GM18505 (cell line): ENCODE results near the gene DLX3.

ENCODE experiments used
- ATAC-seq: cut with Tn5 transposase; IDR thresholded peaks from one replicate; pipeline ENCODE4 v1.9.1; 2021; ENCODE audit not compliant: unreplicated experiment
- POLR2A ChIP-seq: IDR thresholded peaks from 4 replicates; pipeline ENCODE4 v1.6.1; 2011; ENCODE audit warnings: borderline replicate concordance; ENCODE audit not compliant: insufficient read depth, insufficient read length; ENCODE audit errors: extremely low read depth

The DLX3 gene

GRCh38 chr17:50029185-50029584 lies 34.2 kb upstream of the DLX3 start:
- no peak for ATAC-seq

GRCh38 chr17:50028736-50029120 lies 33.7 kb upstream of the DLX3 start:
- ATAC-seq: no peak

More at GRCh38 chr17:50029185-50029584, 34.2 kb upstream of the DLX3 start:
- TF ChIP-seq POLR2A: no peak

DNA sequence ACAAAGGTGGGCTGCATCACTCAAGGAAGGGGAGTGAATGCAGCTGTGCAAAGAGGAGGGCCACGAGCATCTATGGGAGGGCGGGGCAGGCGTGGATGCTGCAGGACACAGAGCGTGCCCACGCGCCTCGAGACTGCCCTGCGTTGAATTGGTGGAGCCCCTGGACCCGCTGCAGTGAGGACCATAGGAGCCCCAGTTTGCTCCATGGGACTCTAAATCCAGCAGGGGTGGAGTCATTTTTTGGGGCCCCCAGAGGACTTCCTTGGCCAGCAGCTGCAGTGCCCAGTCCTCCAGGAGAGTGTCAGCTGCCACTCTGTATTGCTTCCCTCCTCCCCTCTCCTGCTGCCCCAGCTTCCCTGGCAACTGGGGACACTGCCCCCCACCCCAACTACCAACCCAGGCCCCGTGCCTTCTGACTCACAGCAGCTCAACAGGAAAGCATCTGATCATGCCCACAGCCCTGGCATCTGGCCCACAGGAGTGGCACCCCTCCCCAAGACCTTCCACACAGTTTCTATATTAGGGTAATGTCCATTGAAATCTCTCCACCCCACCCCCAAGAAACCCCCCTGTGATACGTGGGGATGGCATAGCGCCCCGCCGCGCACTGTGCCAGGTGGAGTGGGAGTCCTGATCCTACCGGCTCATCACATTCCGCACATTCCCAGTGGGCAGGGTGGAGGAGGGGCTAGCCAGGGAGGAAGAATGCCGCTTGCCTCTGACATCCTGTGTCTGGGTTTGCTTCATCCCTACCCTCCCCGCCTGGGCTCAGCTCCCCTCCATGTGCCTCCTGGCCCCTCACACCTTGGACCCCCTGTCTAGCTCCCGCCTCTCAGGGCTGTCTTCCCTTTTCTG lies 33.1 kb upstream of the DLX3 start:
- no peak for ATAC-seq
- no peak for TF ChIP-seq POLR2A

More at GRCh38 chr17:50028736-50029120, 33.7 kb upstream of the DLX3 start:
- no peak for TF ChIP-seq POLR2A

- TF ChIP-seq POLR2A: no peak
- ATAC-seq: no peak
These were observed 32.3 kb upstream of the DLX3 start for GRCh38 chr17:50027172-50027880.

DNA sequence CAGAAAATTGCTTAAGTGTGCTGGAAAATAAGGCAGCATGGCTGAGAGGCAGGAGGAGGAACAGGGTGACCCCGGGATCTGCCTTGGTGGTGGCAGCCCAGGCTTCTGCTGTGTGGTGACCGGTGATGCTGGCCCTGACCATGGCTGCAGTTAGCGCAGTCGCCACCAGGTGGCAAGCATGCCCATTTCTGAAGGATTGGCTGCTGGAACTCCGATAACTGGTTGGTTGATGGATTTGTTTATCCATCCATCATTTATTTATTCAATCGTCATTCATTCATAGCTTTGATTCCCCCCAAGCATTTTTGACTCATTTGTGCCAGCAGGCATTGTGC lies 31.8 kb upstream of the DLX3 start:
- no peak for ATAC-seq
- no peak for TF ChIP-seq POLR2A

DNA sequence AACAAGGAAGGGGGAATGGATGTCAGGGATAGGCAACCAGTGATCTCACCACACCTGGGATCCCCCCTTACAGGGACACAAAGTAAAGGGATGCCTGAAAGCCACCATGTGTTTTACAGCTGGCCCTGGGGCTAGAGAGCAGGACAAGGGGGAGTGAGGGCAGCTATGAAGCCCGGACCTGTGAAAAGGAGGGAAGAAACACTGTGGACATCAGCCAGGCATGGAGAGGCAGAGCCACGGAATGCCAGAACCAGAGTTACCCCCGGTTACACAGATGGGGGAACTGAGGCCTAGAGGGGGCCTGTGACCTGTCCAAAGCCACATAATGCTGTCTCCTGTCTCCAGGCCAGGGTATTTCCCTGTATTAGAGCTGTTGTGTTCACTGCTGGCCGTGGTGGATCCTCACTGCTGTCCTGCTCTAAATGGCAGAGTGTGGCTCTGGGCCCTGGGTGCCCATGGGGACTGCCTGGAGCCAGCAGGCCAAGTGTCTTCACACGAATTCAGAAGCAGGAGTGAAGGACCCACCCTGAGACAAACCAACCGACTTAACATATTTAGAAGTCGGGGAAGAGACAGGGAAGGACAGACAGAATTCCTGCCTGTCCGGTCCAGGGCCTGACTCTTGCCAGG lies 31.1 kb upstream of the DLX3 start:
- no peak for TF ChIP-seq POLR2A
- ATAC-seq: no peak

GRCh38 chr17:50024808-50025207 lies 29.8 kb upstream of the DLX3 start:
- no peak for TF ChIP-seq POLR2A
- ATAC-seq: no peak

- ATAC-seq: no peak
- no peak for TF ChIP-seq POLR2A
These were observed 28.5 kb upstream of the DLX3 start for GRCh38 chr17:50023520-50023919.

DNA sequence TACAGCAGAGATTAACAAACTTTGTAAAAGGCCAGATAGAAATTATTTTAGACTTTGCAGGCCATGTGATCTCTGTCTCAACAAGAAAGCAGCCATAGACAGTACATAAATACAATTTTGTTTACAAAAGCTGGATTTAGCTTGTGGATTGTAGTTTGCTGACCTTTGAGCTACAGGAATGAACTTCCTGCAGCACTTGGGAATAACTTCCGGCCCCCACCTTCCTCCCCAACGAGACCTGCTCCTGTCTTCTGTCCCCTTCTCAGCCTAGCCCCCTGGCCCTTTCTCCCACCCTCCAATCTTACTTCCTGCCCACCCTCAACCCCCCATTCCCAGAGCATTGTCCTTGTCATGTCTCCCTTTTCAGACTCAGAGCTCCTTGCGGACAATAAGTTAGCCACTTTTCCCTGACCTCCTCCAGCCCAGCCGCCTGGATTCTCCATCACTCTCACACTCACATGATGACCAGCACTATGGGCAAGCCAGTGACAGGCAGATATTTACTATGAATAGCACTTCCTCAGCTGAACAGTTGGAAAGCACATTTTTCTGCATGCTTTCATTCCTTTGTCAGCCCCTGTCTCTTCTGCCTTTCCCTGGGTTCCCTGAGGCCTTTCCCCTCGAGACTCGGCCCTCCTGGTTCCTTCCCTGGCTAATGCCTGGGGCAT lies 27.6 kb upstream of the DLX3 start:
- ATAC-seq: no peak
- TF ChIP-seq POLR2A: no peak

DNA sequence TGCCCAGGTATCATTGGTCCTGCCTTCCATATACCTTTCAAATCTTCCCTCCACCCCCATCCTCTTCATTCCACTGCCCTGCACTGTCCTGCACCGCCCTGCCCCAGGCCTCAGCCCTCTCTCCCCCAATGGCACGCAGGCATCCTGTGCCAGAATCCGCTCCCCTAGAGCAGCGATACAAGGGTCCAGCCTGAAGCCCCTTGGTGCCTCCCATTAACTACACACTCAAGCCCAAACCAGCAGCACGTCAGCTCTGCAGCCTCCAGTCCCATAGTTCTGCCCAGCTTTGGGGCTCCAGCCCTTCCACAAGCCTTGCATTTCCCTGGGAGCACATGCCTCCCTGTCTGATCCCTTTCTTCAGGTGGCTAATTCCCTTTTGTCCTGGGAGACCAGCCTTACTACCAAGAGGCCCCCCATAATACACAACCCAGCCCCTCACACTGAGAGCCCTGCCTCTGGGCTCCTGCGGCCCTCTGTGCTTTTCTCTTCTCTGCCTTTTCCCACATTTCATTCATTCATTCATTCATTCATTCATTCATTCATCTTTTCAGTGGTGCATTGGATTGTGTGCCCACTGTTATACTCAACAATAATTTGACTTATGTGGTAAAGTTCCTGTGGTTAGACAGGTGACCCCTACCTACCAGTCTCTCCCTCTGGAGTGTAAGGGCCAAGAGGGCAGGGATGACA lies 26.8 kb upstream of the DLX3 start:
- no peak for TF ChIP-seq POLR2A

GRCh38 chr17:50020841-50021599 lies 26.0 kb upstream of the DLX3 start:
- TF ChIP-seq POLR2A: no peak
- ATAC-seq: no peak

More for the DNA sequence above, 26.8 kb upstream of the DLX3 start:
- ATAC-seq: no peak

- no peak for TF ChIP-seq POLR2A
- ATAC-seq: no peak
These were observed 23.9 kb upstream of the DLX3 start for GRCh38 chr17:50018909-50019308.
